HepG2 (cell line): ENCODE results near the gene ARHGAP32. TPM values are rescaled to one million over a fixed set of nuclear protein-coding genes. Genes with fewer than 3 reads are reported as not detected.

Experiments used
- ATAC-seq: fragments of 200-7000 bp; cut with Tn5 transposase; 3 replicates; pipeline ENCODE4 v1.9.1; 2020; ENCODE audit warnings: mild to moderate bottlenecking, moderate library complexity
- BruUV-seq: library from RNA; stranded (reverse); fragments of 400-500 nt; replicated peaks from 2 replicates; lab custom pipeline; 2021; lab: Mats Ljungman, UMichigan
- CTCF ChIA-PET: fragments of 300-600 bp; formaldehyde crosslinking; extraction: SDS; loops from one replicate; lab custom pipeline; 2021; ENCODE audit warnings: low total read pairs, inconsistent platforms, low intra/inter-chr PET ratio; lab: Yijun Ruan, JAX
- POLR2A ChIA-PET: fragments of 350-600 bp; sonication (Branson Sonifier 250); formaldehyde crosslinking; loops from one replicate; lab custom pipeline; 2020; ENCODE audit warnings: antibody characterized with exemption, inconsistent platforms; lab: Yijun Ruan, JAX
- DNase-seq: peaks from one replicate; pipeline ENCODE4 v3.0.0-alpha.2; 2015; ENCODE audit warnings: low spot score
- FAIRE-seq: peaks from 3 replicates; lab custom pipeline; 2011; peaks lifted over from hg19 to GRCh38; lab: Jason Lieb, UNC
- H2AFZ ChIP-seq: one replicate; pipeline ENCODE4 v1.6.1; 2011; ENCODE audit warnings: low read length, inconsistent platforms
- H3K27ac ChIP-seq: fragments of 300-600 bp; 3 replicates; pipeline ENCODE4 v1.8.0; 2011; ENCODE audit warnings: mixed run types, mild to moderate bottlenecking, mixed read lengths, low read length, inconsistent platforms; ENCODE audit not compliant: insufficient read depth; ENCODE audit errors: extremely low read length
- H3K27me3 ChIP-seq, 2 experiments: fragments of 200-600 bp in 1 of 2; 2 replicates in 1 of 2; 3 replicates in 1 of 2; pipeline versions ENCODE4 v1.6.0 to v1.8.0; 2011; ENCODE audit warnings: low read length in 2 of 2, mild to moderate bottlenecking in 2 of 2, moderate library complexity in 2 of 2, inconsistent platforms in 1 of 2; ENCODE audit not compliant: insufficient read depth in 2 of 2, control insufficient read depth in 1 of 2
- H3K36me3 ChIP-seq, 2 experiments: fragments of 200-600 bp in 1 of 2; replicated peaks in 1 of 2; 2 replicates in 1 of 2; 3 replicates in 1 of 2; pipeline versions ENCODE4 v1.5.1 to v1.8.0; 2011; ENCODE audit warnings: low read length in 2 of 2, inconsistent platforms in 1 of 2; ENCODE audit not compliant: insufficient read depth in 2 of 2, control insufficient read depth in 1 of 2
- H3K4me1 ChIP-seq: 2 replicates; pipeline ENCODE4 v1.5.1; 2012; ENCODE audit warnings: low read length, inconsistent platforms; ENCODE audit not compliant: insufficient read depth
- H3K4me2 ChIP-seq: 2 replicates; pipeline ENCODE4 v1.6.0; 2011; ENCODE audit warnings: low read depth, low read length, inconsistent platforms
- H3K4me3 ChIP-seq, 3 experiments: fragments of 200-600 bp in 1 of 3; sonication (generic), shearing (Covaris generic) in 1 of 3; replicated peaks in 1 of 3; 2 replicates each; pipeline ENCODE4 v1.5.1; 2011 to 2016; ENCODE audit warnings: low read length in 3 of 3, inconsistent platforms in 2 of 3, low read depth in 2 of 3, mild to moderate bottlenecking in 2 of 3, control low read depth in 1 of 3, mixed read lengths in 1 of 3; ENCODE audit not compliant: insufficient read depth in 1 of 3
- H3K79me2 ChIP-seq: one replicate; pipeline ENCODE4 v1.6.1; 2011; ENCODE audit warnings: low read length, inconsistent platforms; ENCODE audit not compliant: insufficient read depth
- H3K9ac ChIP-seq: 2 replicates; pipeline ENCODE4 v1.6.0; 2011; ENCODE audit warnings: mild to moderate bottlenecking, low read depth, low read length, inconsistent platforms; ENCODE audit not compliant: insufficient read depth
- H3K9me3 ChIP-seq: 2 replicates; pipeline ENCODE4 v1.5.1; 2012; ENCODE audit warnings: mild to moderate bottlenecking, low read length
- H4K20me1 ChIP-seq: 2 replicates; pipeline ENCODE4 v1.6.0; 2011; ENCODE audit warnings: inconsistent platforms, mild to moderate bottlenecking, low read length, moderate library complexity; ENCODE audit not compliant: insufficient read depth
- BHLHE40 ChIP-seq: IDR thresholded peaks from 2 replicates; pipeline ENCODE4 v1.6.1; 2011; ENCODE audit warnings: low read length, improper control_type of control experiment
- MBD4 ChIP-seq: IDR thresholded peaks from 2 replicates; pipeline ENCODE4 v1.6.1; 2012; ENCODE audit warnings: low read length, inconsistent platforms, borderline replicate concordance
- MTF2 ChIP-seq: sonication (generic); formaldehyde crosslinking; IDR thresholded peaks from 2 replicates; pipeline ENCODE4 v1.5.0; 2020; ENCODE audit warnings: missing genetic modification reagents, borderline replicate concordance
- PCBP2 ChIP-seq: fragments of 200-400 bp; formaldehyde crosslinking; optimal IDR thresholded peaks from 2 replicates; pipeline ENCODE3; 2018; ENCODE audit warnings: low read length, low read depth; ENCODE audit not compliant: poor library complexity, severe bottlenecking
- SMAD1 ChIP-seq: sonication (generic); formaldehyde crosslinking; IDR thresholded peaks from 2 replicates; pipeline ENCODE4 v1.4.0; 2020; ENCODE audit warnings: missing genetic modification reagents, low read depth, mild to moderate bottlenecking, borderline replicate concordance
- SP5 ChIP-seq: IDR thresholded peaks from 2 replicates; pipeline ENCODE4 v1.6.1; 2016; ENCODE audit warnings: low read depth, borderline replicate concordance
- THAP11 ChIP-seq: IDR thresholded peaks from 2 replicates; pipeline ENCODE4 v1.6.1; 2016; ENCODE audit warnings: missing biosample characterization, missing genetic modification reagents
- ZBTB42 ChIP-seq: sonication (generic); formaldehyde crosslinking; IDR thresholded peaks from 2 replicates; pipeline ENCODE4 v1.5.0; 2020; ENCODE audit warnings: mild to moderate bottlenecking, missing genetic modification reagents
- ZMYM2 ChIP-seq: sonication (generic); formaldehyde crosslinking; IDR thresholded peaks from 2 replicates; pipeline ENCODE4 v1.8.0; 2022; ENCODE audit warnings: mild to moderate bottlenecking, missing genetic modification reagents
- ZNF224 ChIP-seq: sonication (generic); formaldehyde crosslinking; IDR thresholded peaks from 2 replicates; pipeline ENCODE4 v1.5.0; 2020; ENCODE audit warnings: mild to moderate bottlenecking, missing genetic modification reagents
- ZNF317 ChIP-seq: sonication (generic); formaldehyde crosslinking; IDR thresholded peaks from 2 replicates; pipeline ENCODE4 v1.5.0; 2020; ENCODE audit warnings: mild to moderate bottlenecking, missing genetic modification reagents
- ZNF839 ChIP-seq: sonication (generic); formaldehyde crosslinking; IDR thresholded peaks from 2 replicates; pipeline ENCODE4 v1.4.0; 2020; ENCODE audit warnings: missing genetic modification reagents, mild to moderate bottlenecking, borderline replicate concordance
- ZSCAN21 ChIP-seq: sonication (generic); formaldehyde crosslinking; IDR thresholded peaks from 2 replicates; pipeline ENCODE4 v1.8.0; 2022; ENCODE audit warnings: mild to moderate bottlenecking, missing genetic modification reagents, moderate library complexity, borderline replicate concordance
- WGBS: methylation state at CpG from one replicate; pipeline ENCODE4 v1.1.6; 2017; ENCODE audit warnings: low lambda C conversion rate; 5-methylcytosine and 5-hydroxymethylcytosine counted together
- in situ Hi-C: cut with HindIII; loops from 2 replicates; pipeline ENCODE4 v1.10.0; 2017; ENCODE audit warnings: low pct_unique_long_range_greater_than_20kb; ENCODE audit not compliant: extremely low pct_ligation_motif_present
- intact Hi-C: fragments of 100-400 bp; cut with micrococcal nuclease; formaldehyde crosslinking; loops from one replicate; pipeline ENCODE4 v1.10.0; 2022; ENCODE audit not compliant: unreplicated experiment
- polyA plus RNA-seq, 8 experiments: library from polyadenylated mRNA; depleted of rRNA in 3 of 8; stranded (reverse) in 7 of 8; unstranded in 1 of 8; fragments of >200 nt; fragmentation: Illumina TruSeq in 4 of 8; extraction: Trizol in 4 of 8; gene quantifications; 2 replicates each; pipeline versions ENCODE4 v1.2.1 to v1.2.3, GENCODE V29; 2011 to 2016; ENCODE audit warnings: low read depth in 4 of 8, missing spikeins in 1 of 8, mixed read lengths in 1 of 8; ENCODE audit not compliant: insufficient read depth in 1 of 8
- total RNA-seq, 5 experiments: library from RNA; depleted of rRNA; stranded (reverse); fragments of >200 nt; fragmentation: Illumina TruSeq; extraction: Trizol; gene quantifications; 2 replicates each; pipeline ENCODE4 v1.2.3, GENCODE V29; 2016; ENCODE audit warnings: low read depth in 1 of 5
- TF ChIP-seq, protein P1 (sequence below): sonication (generic); formaldehyde crosslinking; conservative IDR thresholded peaks from 2 replicates; pipeline ENCODE4 v1.8.1; 2023; ENCODE audit warnings: missing genetic modification reagents
- TF ChIP-seq, protein P2 (sequence below): sonication (generic); IDR thresholded peaks from 2 replicates; pipeline ENCODE4 v1.6.1; 2016; ENCODE audit warnings: low read depth, borderline replicate concordance

ARHGAP32 gene
- total and polyA plus RNA-seq, 2 of the 13 experiments (the other 11 are each of a cell fraction or from before 2014, with no cell fraction given): 6.3 to 8.2 TPM

DNA sequence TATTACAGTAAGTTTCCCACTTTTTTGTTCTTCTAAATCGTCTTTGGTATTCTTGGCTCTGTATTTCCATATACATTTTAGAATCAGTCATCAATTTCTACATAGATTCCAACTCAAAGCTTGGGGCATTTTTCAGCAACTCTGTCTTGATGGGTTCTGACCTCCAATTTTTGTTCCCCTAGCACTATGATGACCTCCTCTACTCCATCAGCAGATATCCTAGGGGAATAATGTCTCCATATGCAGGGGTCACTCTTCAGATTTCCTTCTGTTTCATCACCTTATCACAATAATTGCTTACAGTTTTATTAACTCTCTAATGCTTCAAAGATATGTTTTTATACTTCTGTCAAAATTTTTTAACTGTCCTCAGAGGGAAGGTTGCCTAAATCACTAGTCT lies 158.1 kb downstream of the ARHGAP32 start:
- no peaks in the 10 kb centered on the region for H3K27me3 ChIP-seq
- H3K9ac ChIP-seq: no peak overlapping the region
- no peak overlapping the region for H2AFZ ChIP-seq
- intact Hi-C loops (no loop called here), in situ Hi-C loops (no loop called here)
- no peak overlapping the region for H3K4me2 ChIP-seq
- WGBS: 82% methylated on average over 1 of the region's 1 CpG
- BruUV-seq: no TSS peak
- 0 out of 5 replicates have a peak, but pooled peaks cover 0 to 4% of the 10 kb centered on the region in 2 experiments for H3K36me3 ChIP-seq
- H3K4me1 ChIP-seq: no peaks in the 10 kb centered on the region
- ATAC-seq (no peak), DNase-seq (no peak), FAIRE-seq (no peak)
- POLR2A ChIA-PET: no interaction called here
- CTCF ChIA-PET: no interaction called here
- H3K4me3 ChIP-seq: no peak overlapping the region
- H4K20me1 ChIP-seq: no peaks in the 10 kb centered on the region
- H3K9me3 ChIP-seq: no peaks in the 10 kb centered on the region
- H3K79me2 ChIP-seq: no peaks in the 10 kb centered on the region
- TF ChIP-seq BHLHE40: no peak
- TF ChIP-seq, protein P1, sequence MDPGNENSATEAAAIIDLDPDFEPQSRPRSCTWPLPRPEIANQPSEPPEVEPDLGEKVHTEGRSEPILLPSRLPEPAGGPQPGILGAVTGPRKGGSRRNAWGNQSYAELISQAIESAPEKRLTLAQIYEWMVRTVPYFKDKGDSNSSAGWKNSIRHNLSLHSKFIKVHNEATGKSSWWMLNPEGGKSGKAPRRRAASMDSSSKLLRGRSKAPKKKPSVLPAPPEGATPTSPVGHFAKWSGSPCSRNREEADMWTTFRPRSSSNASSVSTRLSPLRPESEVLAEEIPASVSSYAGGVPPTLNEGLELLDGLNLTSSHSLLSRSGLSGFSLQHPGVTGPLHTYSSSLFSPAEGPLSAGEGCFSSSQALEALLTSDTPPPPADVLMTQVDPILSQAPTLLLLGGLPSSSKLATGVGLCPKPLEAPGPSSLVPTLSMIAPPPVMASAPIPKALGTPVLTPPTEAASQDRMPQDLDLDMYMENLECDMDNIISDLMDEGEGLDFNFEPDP: no peak
- TF ChIP-seq, all 625 proteins: peak for 0
- no peak overlapping the region for H3K27ac ChIP-seq

DNA sequence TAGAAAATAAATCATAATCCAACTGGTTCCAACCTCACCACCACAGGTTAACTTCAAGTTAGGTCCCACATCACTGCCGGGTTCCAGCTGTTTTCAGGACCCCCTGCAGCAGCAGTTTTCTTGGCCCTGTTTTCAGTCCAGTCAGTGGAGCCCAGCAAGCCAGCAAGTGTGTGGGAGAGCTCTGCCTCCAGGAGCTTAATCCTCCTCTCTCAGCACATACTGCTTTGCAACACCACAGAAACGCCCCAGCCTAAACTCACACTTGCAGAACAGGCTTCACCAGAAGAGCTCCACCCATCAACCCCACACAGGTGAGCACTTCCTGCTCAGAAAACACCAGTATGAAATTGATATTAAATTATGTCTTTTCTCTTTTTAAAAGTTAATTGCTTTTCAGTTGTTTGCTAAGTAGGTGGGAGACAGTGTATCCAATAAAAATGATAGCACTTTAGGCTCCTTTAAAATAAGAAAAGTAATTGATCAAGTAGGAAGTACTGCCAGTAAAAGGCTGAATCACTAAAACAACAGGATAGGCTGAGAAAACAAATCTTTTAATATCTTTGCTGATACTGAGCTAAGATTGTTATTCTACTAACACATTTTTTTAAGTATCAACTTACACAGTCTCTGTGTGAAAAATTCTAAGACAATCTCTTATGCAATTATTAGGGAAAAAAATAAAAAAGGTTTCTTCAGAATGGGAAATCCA lies 168.0 kb downstream of the ARHGAP32 start:
- no peaks in the 10 kb centered on the region for H3K9me3 ChIP-seq
- in situ Hi-C loops: no loop called here
- ChIA-PET CTCF (no interaction called here), POLR2A (no interaction called here)
- WGBS: 96% methylated on average over 2 of the region's 2 CpGs
- intact Hi-C loops: no loop called here
- H4K20me1 ChIP-seq: no peaks in the 10 kb centered on the region
- no TSS peak for BruUV-seq
- H3K27me3 ChIP-seq: no peaks in the 10 kb centered on the region; a peak in 1 of 5 replicates
- no peak overlapping the region for H3K9ac ChIP-seq
- no peak for DNase-seq
- no peak overlapping the region for H3K4me2 ChIP-seq
- no peak overlapping the region for H2AFZ ChIP-seq
- H3K36me3 ChIP-seq: no peaks in the 10 kb centered on the region
- no peak overlapping the region for H3K27ac ChIP-seq
- no peak for ATAC-seq
- no peaks in the 10 kb centered on the region for H3K79me2 ChIP-seq
- H3K4me1 ChIP-seq: no peaks in the 10 kb centered on the region
- no peak for FAIRE-seq
- no peak overlapping the region for H3K4me3 ChIP-seq
- TF ChIP-seq ZNF839 (no peak), ZBTB42 (CRISPR knock-in tag) (no peak), MTF2 (CRISPR knock-in tag) (no peak), SMAD1 (CRISPR knock-in tag) (no peak), ZNF317 (CRISPR knock-in tag) (no peak), THAP11 (CRISPR knock-in tag) (no peak), MBD4 (no peak), SP5 (CRISPR knock-in tag) (no peak), ZSCAN21 (CRISPR knock-in tag) (no peak), ZMYM2 (CRISPR knock-in tag) (no peak), PCBP2 (no peak), ZNF224 (no peak)
- TF ChIP-seq, protein P2, sequence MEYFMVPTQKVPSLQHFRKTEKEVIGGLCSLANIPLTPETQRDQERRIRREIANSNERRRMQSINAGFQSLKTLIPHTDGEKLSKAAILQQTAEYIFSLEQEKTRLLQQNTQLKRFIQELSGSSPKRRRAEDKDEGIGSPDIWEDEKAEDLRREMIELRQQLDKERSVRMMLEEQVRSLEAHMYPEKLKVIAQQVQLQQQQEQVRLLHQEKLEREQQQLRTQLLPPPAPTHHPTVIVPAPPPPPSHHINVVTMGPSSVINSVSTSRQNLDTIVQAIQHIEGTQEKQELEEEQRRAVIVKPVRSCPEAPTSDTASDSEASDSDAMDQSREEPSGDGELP: no peak
